COLO668 (cell line): ENCODE data around the gene APC.
"Not testable (repeated sequence)": the region's sequence is repeated elsewhere in the genome, so short reads cannot be mapped to it uniquely, and the experiment has no call there.

Source experiments
- DNase-seq: peaks from one replicate; lab custom pipeline; 2025; ENCODE audit not compliant: unreplicated experiment; lab: John Stamatoyannopoulos, UW

Gene APC

DNA sequence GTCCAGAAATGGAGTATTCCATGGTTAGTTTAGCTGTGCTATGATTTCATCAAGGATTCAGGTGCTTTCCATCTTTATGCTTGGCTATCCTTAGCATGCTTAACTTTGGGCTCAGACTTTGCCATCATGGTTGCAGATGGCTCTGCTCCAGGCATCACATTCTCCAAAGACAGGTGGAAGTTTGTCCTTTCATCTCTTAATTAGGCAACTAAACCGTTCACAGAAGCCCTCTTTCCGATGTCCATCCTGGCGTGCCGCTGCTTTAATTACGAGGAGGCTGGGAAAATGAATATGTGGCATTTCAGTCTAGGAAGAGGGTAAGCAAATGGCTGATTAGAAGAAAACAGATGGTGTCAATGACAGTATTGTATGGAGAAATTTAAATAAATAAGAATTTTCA is 24.5 kb upstream of the APC start:
- DNase-seq: no peak

DNA sequence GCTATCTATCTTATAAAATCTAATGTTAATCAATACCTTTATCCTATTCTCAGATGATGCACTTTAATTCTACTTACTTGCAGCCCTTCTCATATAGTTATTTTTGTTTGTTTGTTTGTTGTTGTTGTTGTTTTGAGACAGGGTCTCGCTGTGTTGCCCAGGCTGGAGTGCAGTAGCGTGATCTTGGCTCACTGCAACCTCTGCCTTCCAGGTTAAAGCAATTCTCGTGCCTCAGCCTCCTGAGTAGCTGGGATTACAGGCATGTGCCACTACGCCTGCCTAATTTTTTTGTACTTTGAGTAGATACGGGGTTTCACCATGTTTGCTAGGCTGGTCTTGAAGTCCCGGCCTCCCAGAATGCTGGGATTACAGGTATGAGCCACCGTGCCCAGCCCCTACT is 20.8 kb upstream of the APC start:
- not testable (repeated sequence) for DNase-seq

GRCh38 chr5:112717506-112718082 is 20.1 kb upstream of the APC start:
- DNase-seq: no peak

DNA sequence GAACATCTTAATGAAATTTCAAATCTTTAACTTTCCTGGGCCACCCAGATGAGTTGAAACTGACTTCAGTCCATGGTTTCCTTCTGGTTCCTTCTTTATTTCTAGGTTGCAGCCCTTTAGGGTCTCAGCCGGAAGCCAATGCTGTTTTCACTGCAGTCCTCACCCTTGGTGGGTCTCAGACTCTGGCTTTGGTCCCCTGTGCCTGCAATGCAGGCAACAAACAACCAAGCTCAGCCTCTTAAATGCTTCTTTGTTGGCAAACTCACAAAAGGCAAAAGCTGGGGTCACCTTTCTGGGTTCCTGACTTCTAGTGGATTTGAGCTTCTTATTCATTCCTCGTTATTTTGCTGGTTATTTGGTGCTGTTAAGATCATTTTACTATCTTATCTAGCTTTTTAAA is 19.3 kb upstream of the APC start:
- DNase-seq: no peak

GRCh38 chr5:112720576-112720975 is 17.1 kb upstream of the APC start:
- DNase-seq: no peak

DNA sequence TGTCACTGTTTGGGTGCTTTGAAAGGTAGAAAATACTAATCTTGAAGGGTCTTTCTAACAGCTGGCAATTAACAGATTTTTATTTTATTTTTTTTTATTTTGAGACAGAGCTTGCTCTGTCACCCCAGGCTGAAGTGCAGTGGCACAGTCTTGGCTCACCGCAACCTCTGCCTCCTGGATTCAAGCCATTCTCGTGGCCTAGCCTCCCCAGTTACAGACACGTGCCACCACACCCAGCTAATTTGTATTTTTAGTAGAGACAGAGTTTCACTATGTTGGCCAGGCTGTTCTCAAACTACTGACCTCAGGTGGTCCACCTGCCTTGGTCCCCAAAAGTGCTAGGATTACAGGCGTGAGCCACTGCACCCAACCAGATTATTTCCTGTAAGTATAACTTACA is 12.8 kb upstream of the APC start:
- DNase-seq: no peak

- no peak for DNase-seq
These were observed 8.1 kb upstream of the APC start for GRCh38 chr5:112729630-112730029.

GRCh38 chr5:112732131-112732530 is 5.6 kb upstream of the APC start:
- no peak for DNase-seq

DNA sequence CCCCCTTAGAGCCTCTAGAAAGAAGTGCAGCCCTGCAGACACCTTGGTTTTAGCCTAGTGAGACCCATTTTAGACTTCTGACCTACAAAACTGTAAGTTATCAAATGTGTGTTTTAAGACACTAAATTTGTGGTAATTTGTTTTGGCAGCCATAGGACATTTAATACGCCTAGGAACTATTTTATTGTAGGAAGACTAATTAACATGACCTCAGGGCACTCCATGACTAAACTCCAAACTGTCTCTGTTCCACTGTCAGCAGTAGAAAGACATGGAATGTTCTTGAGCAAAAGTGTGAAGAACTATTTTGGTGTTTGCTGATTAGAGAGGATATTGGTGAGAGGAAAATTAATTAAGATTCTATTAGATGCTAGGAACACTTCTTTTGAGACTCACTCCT is 4.1 kb upstream of the APC start:
- no peak for DNase-seq

GRCh38 chr5:112734597-112734996 is 3.1 kb upstream of the APC start:
- DNase-seq: no peak

- no peak for DNase-seq
These were observed 2.0 kb upstream of the APC start for GRCh38 chr5:112735702-112736101.

DNA sequence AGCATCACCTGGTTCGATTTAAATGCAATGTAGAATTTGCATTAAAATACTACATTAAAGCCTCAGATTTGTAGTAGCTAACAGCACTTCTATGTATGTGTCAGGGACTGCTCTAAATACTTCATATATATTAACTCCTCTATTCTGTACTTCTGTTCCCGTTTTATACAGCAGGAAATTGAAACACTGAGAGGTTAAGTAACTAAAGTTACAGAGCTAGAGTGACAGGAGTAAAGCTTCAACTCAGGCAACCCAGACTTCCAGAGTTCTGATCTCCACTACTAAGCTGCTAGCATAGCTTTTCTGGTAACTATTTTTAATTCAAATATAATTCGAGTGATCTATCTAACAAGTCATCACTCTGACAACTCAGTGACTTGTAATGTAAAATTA is 619 bp upstream of the APC start:
- no peak for DNase-seq

DNA sequence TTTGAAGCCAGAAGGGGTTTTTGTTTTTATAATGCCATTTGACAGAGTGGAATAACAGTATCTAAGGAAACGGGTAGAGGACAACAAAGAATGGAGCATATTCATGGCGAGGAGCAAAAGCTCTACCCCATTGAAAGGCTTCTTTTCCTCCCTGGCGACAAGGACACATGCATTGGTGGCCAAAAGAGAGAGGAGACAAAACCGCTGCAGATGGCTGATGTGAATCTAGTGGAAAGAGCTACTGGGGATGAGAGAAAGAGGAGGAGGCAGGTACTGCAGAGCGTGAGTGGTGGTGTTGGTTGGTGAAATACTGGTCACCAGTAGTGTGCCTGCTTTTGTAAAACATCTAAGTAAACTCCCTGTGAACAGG is 491 bp downstream of the APC start:
- DNase-seq: peak; percentile 6

DNA sequence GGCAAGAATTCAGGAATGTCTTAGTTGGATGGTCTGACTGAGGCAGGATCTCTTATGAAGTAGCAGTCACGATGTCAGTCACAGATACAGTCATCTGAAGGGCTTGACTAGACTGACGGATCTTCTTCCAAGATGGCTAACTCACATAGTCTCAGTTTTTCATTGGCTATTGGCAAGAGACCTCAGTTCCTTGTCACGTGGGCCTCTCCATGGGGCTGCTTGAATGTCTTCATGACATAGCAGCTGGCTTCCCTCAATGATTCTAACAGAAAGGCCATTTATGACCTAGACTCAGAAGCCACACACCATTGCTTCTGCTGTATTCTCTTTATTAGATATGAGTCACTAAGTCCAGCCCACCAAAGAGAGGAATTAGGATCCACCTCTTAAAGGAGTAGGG is 4.7 kb downstream of the APC start:
- no peak for DNase-seq

GRCh38 chr5:112743631-112744030 is 5.9 kb downstream of the APC start:
- no peak for DNase-seq

GRCh38 chr5:112752335-112752734 is 14.7 kb downstream of the APC start:
- DNase-seq: no peak

- DNase-seq: no peak
These were observed 18.0 kb downstream of the APC start for GRCh38 chr5:112755703-112756102.

DNA sequence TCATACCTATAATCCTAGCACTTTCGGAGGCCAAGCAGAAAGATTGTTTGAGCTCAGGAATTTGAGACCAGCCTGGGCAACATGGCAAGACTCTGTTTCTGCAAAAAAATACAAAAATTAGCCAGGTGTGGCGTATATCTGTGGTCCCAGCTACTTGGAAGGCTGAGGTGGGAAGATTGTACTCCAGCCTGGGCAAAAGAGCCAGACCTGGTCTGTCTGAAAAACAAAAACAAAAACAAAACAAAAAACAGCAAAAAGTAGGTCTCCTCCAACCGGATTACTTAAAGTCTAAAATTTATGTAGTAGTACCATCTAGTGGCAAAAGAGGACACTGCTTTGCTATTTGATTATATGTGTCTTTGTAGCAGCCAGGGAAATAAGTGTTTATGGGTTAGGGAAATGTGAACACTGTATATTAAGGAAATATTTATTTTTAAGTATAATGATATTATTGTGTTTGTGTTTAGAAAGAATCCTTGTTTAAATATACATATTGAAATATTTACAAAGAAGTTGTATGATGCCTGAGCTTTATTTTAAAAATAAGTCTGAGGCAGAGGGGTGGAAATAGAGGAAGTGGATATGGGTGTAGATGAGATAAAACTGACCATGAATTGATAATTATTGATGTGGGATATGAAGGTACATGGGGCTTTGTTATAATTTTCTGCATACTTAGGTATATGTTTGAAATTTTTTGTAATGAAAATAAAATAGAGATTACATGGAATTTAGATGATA is 20.0 kb downstream of the APC start:
- no peak for DNase-seq

GRCh38 chr5:112758676-112759075 is 21.0 kb downstream of the APC start:
- no peak for DNase-seq

GRCh38 chr5:112762113-112762810 is 24.6 kb downstream of the APC start:
- no peak for DNase-seq

DNA sequence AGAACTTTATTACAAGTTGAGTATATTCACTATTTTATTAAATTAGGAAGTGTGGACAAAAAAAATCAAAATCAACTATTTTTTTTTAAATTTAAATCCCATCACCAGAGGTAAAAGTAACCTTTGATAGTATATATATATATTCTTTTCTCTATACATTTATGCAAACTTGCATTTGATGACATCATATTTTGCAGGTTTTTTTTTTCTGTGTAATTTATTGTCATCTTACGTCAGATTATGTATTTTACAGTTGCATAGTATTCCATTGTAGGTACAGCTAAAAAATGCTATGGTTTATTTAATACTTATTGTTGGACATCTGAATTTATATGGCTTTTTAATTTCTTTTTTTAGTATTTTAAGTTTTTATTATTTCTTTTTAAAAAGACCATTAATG is 25.5 kb downstream of the APC start:
- no peak for DNase-seq

DNA sequence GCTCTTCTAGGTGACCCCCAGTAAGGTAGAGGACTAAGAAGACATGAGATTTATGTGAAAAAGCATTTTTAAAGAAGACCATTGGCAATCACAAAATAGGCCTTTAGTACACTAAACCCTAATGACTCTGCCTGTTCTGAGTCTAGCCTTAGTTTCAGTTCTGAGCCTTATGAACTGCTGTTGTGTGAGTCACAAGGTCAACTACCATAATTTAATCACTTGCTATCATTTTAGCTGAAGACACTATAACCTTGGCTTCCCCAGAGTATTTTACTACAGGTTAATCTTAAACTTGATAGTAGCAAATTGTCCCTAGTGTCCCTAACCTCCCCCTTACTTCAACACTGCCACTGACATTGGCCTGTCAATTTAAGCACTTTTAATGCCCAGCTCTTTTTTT is 34.4 kb downstream of the APC start:
- no peak for DNase-seq
